CD4-positive, alpha-beta T cell (primary cell): ENCODE results near the gene ALG11. TPM values are rescaled to one million over a fixed set of nuclear protein-coding genes. Genes with fewer than 3 reads are reported as not detected.

Source experiments
- ATAC-seq: fragments of 200-7000 bp; cut with Tn5 transposase; one replicate; pipeline ENCODE4 v1.10.0; 2022; ENCODE audit warnings: mild to moderate bottlenecking; ENCODE audit not compliant: poor library complexity
- CTCF ChIA-PET: fragments of 350-600 bp; sonication (Branson Sonifier 250); formaldehyde crosslinking; loops from one replicate; lab custom pipeline; 2021; ENCODE audit warnings: antibody characterized with exemption, inconsistent platforms; lab: Charles Lee
- POLR2A ChIA-PET: fragments of 350-600 bp; sonication (Branson Sonifier 250); formaldehyde crosslinking; loops from one replicate; lab custom pipeline; 2021; ENCODE audit warnings: antibody characterized with exemption, inconsistent platforms; lab: Charles Lee
- DNase-seq, 14 experiments: peaks; one replicate each; pipeline ENCODE4 v3.0.0-alpha.2; 2013 to 2020; ENCODE audit warnings: mixed read lengths in 2 of 14
- H3K27ac ChIP-seq, 2 donors: one replicate each; pipeline versions ENCODE4 v1.5.1 to v1.7.0; 2013; ENCODE audit warnings: low read length in 2 of 2, low read depth in 1 of 2, mild to moderate bottlenecking in 1 of 2
- H3K27me3 ChIP-seq, 2 experiments: 1 replicate in 1 of 2; 2 replicates in 1 of 2; pipeline versions ENCODE4 v1.6.1 to v1.7.0; 2013; ENCODE audit warnings: low read length in 2 of 2, control low read depth in 1 of 2, mild to moderate bottlenecking in 1 of 2, moderate library complexity in 1 of 2; ENCODE audit not compliant: insufficient read depth in 2 of 2, control insufficient read depth in 1 of 2
- H3K36me3 ChIP-seq: one replicate; pipeline ENCODE4 v1.6.1; 2013; ENCODE audit warnings: low read length, control low read depth; ENCODE audit not compliant: insufficient read depth
- H3K4me1 ChIP-seq: one replicate; pipeline ENCODE4 v1.6.1; 2013; ENCODE audit warnings: low read length, control low read depth; ENCODE audit not compliant: insufficient read depth
- H3K4me3 ChIP-seq: one replicate; pipeline ENCODE4 v1.5.1; 2013; ENCODE audit warnings: mild to moderate bottlenecking, low read length, moderate library complexity
- H3K9me3 ChIP-seq, 2 experiments: 1 replicate in 1 of 2; 2 replicates in 1 of 2; pipeline versions ENCODE4 v1.6.1 to v1.7.0; 2013; ENCODE audit warnings: low read length in 2 of 2, mild to moderate bottlenecking in 2 of 2, control low read depth in 1 of 2, moderate library complexity in 1 of 2; ENCODE audit not compliant: control insufficient read depth in 1 of 2, insufficient read depth in 1 of 2
- H3K27ac Mint-ChIP-seq: one replicate; pipeline ENCODE4 v1.8.0; 2020; ENCODE audit warnings: mixed read lengths
- H3K27me3 Mint-ChIP-seq: one replicate; pipeline ENCODE4 v1.8.0; 2021; ENCODE audit warnings: mixed read lengths
- H3K36me3 Mint-ChIP-seq: one replicate; pipeline ENCODE4 v1.8.0; 2021; ENCODE audit warnings: low read depth, mixed read lengths
- H3K4me1 Mint-ChIP-seq: one replicate; pipeline ENCODE4 v1.8.0; 2021; ENCODE audit warnings: low read depth, mixed read lengths
- H3K4me3 Mint-ChIP-seq: one replicate; pipeline ENCODE4 v1.8.0; 2020; ENCODE audit warnings: mild to moderate bottlenecking, mixed read lengths
- H3K9me3 Mint-ChIP-seq: one replicate; pipeline ENCODE4 v1.8.0; 2020; ENCODE audit warnings: mixed read lengths
- intact Hi-C, 2 experiments: fragments of 100-400 bp; cut with DNase I in 1 of 2; cut with micrococcal nuclease in 1 of 2; formaldehyde crosslinking; loops; one replicate each; pipeline versions ENCODE4 v1.15.1 to v1.9.0; 2023 to 2025; cut with DNase I, micrococcal nuclease
- total RNA-seq, 174 experiments: library from RNA in 2 of 174; stranded (reverse) in 2 of 174; gene quantifications; one replicate each; pipeline ENCODE4 v1.2.3 and lab custom pipeline; 2021 to 2026
- TF ChIP-seq, protein P1 (sequence below): fragments of 200-600 bp; IDR thresholded peaks from one replicate; pipeline ENCODE4 v1.8.0; 2022; ENCODE audit warnings: antibody characterized with exemption, mild to moderate bottlenecking

ALG11 gene
- total RNA-seq, 2 experiments from 2014 or later, result 25.8 to 29.8 TPM

DNA sequence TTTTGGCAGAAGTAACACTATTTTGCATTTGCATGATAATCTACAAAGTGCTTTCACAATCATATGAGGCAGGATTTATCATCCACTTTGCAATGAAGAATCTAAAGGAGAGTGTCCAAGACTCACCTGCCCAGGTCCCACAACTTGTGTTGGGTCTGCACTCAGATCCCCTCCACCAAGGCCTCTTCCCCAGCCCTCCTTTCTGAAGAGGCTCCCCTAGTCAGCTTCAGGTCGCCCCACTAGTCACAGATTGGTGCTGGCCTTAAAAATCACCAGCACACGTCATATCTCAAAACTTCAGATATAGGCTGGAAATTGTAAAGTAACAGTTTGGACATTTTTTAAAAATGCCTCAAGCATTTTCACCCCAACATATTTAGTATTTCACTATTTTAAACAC is 18.5 kb upstream of the ALG11 start:
- H3K4me3 Mint-ChIP-seq, result no peak overlapping the region
- POLR2A ChIA-PET, result no interaction called here
- no peaks in the 10 kb centered on the region for H3K36me3 Mint-ChIP-seq
- Histone ChIP-seq H3K27ac (no peak overlapping the region), H3K4me1 (no peaks in the 10 kb centered on the region), H3K27me3 (no peaks in the 10 kb centered on the region), H3K36me3 (no peaks in the 10 kb centered on the region), H3K9me3 (no peaks in the 10 kb centered on the region), H3K4me3 (no peak overlapping the region)
- intact Hi-C loops, result no loop called here
- CTCF ChIA-PET, result interaction anchor here (1.2 kb wide), 1 partner anchor 477 kb away, joined by 4 read pairs; no protein-coding TSS in a partner anchor
- ATAC-seq (no peak), DNase-seq (no peak)
- H3K9me3 Mint-ChIP-seq, result no peaks in the 10 kb centered on the region
- H3K4me1 Mint-ChIP-seq, result no peaks in the 10 kb centered on the region
- TF ChIP-seq, protein P1, sequence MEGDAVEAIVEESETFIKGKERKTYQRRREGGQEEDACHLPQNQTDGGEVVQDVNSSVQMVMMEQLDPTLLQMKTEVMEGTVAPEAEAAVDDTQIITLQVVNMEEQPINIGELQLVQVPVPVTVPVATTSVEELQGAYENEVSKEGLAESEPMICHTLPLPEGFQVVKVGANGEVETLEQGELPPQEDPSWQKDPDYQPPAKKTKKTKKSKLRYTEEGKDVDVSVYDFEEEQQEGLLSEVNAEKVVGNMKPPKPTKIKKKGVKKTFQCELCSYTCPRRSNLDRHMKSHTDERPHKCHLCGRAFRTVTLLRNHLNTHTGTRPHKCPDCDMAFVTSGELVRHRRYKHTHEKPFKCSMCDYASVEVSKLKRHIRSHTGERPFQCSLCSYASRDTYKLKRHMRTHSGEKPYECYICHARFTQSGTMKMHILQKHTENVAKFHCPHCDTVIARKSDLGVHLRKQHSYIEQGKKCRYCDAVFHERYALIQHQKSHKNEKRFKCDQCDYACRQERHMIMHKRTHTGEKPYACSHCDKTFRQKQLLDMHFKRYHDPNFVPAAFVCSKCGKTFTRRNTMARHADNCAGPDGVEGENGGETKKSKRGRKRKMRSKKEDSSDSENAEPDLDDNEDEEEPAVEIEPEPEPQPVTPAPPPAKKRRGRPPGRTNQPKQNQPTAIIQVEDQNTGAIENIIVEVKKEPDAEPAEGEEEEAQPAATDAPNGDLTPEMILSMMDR, result no peak
- H3K27me3 Mint-ChIP-seq, result no peaks in the 10 kb centered on the region
- no peak overlapping the region for H3K27ac Mint-ChIP-seq

DNA sequence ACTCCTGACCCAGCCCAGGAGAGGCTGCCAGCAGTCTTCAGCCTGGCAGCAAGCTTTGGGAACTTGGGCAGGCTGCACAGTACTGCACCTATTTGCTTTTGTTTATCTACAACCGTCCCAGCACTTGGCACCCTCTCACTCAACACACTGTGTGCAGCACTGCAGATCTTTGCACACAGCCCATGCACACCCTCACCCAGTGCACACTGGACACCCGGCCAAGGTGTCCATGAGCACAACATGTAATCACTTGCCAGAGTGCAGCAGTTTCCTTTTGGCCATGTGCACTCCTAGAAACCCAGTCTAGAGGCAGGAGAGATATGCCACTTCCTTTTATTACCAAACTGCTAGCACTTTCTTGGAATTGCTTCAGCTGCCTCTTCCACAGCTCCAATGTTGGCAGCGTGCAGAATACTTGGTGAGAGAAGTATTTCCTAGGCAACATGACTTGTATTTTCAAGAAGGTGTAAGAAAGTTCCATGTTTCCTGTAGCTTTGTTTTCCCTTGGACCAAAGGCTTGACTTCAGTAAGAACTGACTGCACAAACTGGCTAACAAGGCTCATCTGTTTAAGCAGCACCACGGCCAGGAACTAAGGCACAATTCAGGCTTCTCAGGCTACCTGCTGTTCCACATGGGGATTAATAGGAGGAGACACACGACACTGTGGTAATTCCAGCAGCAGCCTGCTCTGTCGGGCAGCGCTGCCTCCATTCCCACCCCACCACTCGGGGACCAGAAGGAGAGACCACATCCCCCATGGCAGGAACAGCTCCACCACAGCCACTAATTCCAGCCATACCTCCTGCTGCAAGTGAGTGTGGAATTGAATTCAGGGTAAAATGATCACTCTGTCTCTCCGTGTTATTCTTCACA is 16.3 kb upstream of the ALG11 start:
- ATAC-seq (no peak), DNase-seq (no peak)
- Mint-ChIP-seq H3K9me3 (no peaks in the 10 kb centered on the region), H3K27me3 (peaks cover 4% of the 10 kb centered on the region), H3K4me3 (no peak overlapping the region), H3K4me1 (no peaks in the 10 kb centered on the region), H3K36me3 (no peaks in the 10 kb centered on the region), H3K27ac (no peak overlapping the region)
- CTCF ChIA-PET, result no interaction called here
- TF ChIP-seq, protein P1, result no peak
- H3K27ac ChIP-seq, result no peak overlapping the region
- no peaks in the 10 kb centered on the region for H3K36me3 ChIP-seq
- H3K27me3 ChIP-seq, result peaks cover 0 to 4% of the 10 kb centered on the region in 2 experiments
- intact Hi-C loops, result no loop called here
- H3K9me3 ChIP-seq, result no peaks in the 10 kb centered on the region
- POLR2A ChIA-PET, result no interaction called here
- no peaks in the 10 kb centered on the region for H3K4me1 ChIP-seq
- H3K4me3 ChIP-seq, result no peak overlapping the region

DNA sequence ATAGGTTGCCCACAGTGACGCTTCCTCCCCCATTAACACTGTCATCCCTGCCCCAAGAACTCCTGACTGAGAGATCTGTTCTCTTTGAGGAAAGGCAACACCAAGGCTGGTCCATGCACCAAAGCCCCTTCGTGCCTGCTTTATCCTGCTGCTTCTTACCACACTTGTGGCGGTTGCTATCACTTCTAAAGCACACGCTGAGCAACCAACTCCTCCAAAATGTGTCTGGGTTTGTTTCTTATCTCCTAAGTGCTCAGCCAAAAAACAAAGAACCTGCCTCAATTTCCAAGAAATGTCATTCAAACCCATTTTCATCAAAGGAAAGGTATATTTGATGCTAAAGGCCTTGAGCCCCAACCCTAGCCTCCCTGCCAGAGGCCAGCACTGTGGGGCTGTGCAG is 15.6 kb upstream of the ALG11 start:
- intact Hi-C loops, result no loop called here
- H3K27me3 Mint-ChIP-seq, result peaks cover 8% of the 10 kb centered on the region
- no peak overlapping the region for H3K4me3 Mint-ChIP-seq
- Histone ChIP-seq H3K9me3 (no peaks in the 10 kb centered on the region), H3K27me3 (peaks cover 0 to 4% of the 10 kb centered on the region in 2 experiments), H3K36me3 (no peaks in the 10 kb centered on the region), H3K27ac (no peak overlapping the region), H3K4me3 (no peak overlapping the region), H3K4me1 (no peaks in the 10 kb centered on the region)
- H3K9me3 Mint-ChIP-seq, result no peaks in the 10 kb centered on the region
- TF ChIP-seq, protein P1, result no peak
- CTCF ChIA-PET, result no interaction called here
- no peaks in the 10 kb centered on the region for H3K36me3 Mint-ChIP-seq
- H3K4me1 Mint-ChIP-seq, result peaks cover 4% of the 10 kb centered on the region
- no peak overlapping the region for H3K27ac Mint-ChIP-seq
- POLR2A ChIA-PET, result no interaction called here
- DNase-seq (no peak), ATAC-seq (no peak)
